GM18867 (cell line): Measurements from ENCODE around the gene CDH3.

ENCODE experiments used
- ATAC-seq: cut with Tn5 transposase; IDR thresholded peaks from one replicate; pipeline ENCODE4 v1.9.1; 2021; ENCODE audit warnings: mild to moderate bottlenecking, moderate library complexity; ENCODE audit not compliant: unreplicated experiment

Gene CDH3

DNA sequence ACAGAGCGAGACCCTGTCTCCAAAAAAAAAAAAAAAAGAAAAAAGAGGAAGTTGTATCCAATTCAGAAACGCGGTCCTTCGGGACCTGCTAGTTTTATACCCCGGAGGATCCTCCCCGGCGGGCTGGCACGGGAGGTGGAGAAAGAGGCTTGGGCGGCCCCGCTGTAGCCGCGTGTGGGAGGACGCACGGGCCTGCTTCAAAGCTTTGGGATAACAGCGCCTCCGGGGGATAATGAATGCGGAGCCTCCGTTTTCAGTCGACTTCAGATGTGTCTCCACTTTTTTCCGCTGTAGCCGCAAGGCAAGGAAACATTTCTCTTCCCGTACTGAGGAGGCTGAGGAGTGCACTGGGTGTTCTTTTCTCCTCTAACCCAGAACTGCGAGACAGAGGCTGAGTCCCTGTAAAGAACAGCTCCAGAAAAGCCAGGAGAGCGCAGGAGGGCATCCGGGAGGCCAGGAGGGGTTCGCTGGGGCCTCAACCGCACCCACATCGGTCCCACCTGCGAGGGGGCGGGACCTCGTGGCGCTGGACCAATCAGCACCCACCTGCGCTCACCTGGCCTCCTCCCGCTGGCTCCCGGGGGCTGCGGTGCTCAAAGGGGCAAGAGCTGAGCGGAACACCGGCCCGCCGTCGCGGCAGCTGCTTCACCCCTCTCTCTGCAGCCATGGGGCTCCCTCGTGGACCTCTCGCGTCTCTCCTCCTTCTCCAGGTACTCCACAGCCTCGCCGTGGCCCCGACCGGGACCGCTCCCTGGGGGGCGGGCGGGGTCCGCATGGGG lies at the start of gene CDH3:
CDH3 (plus strand) TSS at position 596 of the 779 bp plus-strand sequence; CDS start at position 666, 70 bp downstream.
- no peak for ATAC-seq

DNA sequence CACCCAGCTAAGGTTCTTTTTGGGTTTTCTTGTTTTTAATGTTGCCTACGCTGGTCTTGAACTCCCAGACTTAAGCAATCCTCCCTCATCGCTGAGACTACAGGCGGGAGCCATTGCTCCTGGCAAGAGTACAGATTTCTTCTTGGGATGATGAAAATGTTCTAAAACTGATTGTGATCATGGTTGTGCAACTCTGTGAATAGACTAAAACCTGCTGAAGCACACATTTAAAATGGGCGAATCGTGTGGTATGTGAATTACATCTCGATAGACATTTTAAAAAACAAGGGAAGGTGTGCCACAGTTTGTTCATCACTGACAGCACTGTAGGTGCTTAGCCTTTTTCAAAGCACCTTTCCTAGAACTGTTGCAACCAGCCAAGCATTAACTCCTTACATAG lies 48.8 kb upstream of the CDH3 start:
- ATAC-seq = no peak

DNA sequence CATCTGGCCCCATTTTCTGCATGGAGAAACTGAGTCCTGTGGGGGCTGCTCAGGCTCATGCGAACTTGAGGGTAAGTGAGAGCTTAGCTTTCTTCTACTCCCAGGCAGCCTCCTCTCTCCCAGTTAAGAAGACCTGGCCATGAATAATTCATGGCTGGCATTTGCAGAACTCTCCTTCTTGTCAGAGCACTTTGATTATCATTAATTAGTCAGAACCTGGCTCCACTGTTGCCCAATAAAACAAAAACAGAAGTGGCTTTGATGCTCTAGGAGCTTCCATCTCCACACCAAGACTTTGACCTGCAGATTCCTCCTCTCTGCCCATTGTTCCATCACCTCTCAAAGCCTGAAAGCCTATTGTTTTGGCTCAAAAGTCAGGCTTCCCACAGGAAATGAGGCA lies 45.5 kb upstream of the CDH3 start:
- ATAC-seq = no peak

DNA sequence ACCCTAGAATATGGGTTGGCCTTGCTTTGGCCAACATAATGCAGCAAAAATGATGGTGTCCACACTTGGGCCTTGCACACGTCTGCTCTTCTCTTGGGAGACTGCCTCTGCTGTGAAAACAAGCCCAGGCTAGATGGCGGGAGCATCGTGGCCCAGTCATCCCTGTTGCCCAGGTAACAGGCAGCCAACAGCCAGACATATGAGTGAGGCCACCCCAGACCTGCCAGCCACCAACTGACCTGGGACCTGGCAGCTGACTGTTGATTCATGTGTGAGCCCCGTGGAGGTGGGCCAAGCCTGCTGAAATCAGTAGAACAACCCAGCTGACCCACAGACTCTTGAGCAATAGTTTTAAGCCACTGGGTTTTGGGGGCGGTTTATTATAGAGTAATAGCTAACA lies 39.4 kb upstream of the CDH3 start:
- no peak for ATAC-seq

DNA sequence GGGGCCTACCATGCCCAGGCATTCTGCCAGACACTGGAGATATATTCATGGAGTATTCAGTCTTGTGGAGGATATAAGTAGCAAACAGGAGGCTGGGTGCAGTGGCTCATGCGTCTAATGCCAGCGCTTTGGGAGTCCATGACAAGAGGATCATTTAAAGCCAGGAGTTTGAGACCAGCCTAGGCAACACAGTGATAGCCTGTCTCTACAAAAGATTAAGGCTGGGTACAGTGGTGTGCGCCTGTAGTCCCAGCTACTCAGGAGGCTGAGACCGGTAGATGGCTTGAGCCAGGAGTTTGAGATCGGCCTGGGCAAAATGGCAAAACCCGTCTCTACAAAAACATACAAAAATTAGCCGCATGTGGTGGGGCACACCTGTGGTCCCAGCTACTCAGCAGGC lies 37.7 kb upstream of the CDH3 start:
- ATAC-seq = no peak

DNA sequence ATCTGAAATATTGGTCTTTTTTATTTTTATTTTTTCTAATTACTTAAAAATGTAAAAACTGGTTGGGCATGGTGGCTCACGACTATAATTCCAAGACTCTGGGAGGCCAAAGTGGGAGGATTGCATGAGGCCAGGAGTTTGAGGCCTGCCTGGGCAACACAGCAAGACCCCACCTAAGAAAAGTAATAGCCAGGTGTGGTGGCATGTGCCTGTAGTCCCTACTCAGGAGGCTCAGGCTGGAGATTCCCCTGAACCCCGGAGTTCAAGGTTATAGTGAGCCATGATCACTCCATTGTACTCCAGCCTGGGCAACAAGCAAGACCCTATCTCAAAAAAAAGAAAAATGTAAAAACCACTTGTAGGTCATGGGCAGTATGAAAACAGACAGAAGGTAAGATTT lies 36.8 kb upstream of the CDH3 start:
- no peak for ATAC-seq

DNA sequence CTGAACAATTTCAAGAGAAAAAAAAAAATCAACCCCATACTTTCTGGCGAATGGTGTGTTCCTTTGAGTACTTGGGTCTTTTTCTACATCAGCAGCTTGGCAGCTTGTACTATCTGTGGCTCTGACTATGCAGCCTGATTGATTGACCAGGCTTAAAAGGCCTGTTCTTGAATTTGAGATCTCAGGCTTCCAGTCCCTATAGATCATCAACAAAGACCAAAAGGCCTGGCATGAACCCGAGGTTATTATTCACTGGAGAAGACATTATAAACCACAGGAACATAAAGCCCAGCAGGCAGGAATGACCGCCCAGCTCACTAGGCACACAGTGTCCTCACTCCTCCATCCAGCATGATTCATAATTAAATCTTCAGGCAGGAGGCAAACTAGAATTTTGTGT lies 32.1 kb upstream of the CDH3 start:
- no peak for ATAC-seq

DNA sequence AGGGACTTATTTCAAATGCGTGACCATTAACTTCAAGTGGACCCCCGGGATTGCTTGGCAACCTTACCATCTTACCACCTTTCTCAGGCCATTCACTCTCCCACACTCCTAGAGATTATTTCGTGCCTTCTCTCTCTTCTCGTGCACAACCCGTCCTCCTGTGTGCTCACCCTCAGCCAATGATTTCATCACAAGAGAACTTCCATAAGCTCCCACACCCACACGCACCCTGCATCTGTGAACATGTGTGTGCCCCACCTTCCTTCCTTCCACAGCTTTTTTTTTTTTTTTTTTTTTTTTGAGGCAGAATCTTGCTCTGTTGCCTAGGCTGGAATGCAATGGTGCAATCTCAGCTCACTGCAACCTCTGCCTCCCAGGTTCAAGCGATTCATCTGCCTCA lies 27.4 kb upstream of the CDH3 start:
- no peak for ATAC-seq

DNA sequence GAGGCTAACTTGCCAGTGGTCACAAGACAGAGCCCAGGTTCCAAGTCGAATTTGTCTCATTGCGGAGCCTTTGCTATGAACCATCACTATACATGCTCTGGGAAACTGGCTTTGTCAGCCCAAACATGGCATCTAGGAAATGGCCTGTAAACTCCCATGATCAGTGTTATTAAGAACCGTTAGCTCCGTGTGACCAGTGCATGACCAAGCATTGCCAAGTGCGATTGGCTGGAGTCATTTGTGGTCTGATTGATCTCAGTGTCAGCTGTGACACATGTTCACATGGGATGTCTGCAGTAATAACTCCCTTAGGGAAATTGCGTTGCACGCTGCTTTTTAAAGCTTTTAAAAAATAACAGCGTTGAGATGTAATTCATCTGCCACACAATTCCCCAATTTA lies 18.6 kb upstream of the CDH3 start:
- ATAC-seq = no peak

DNA sequence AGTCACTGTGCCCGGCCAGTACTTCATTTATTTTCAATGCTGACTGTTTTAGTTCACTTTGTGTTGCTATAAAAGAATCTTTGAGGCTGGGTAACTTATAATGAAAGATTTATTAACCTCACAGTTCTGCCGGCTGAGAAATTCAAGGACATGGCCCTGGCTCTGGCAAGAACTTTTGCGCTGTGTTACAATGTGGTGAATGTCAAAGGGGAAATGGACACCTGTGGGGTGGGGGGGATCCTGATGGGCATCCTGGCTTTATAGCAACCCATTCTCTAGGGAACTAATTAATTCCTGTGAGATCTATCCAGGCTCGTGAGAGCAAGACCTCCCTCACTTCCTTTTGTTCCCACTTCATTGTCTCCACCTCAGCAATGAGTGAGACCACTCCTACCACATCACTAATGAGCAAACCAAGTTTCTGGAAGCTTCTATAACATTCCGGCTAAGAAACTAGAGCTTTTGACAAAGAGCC lies 17.1 kb upstream of the CDH3 start:
- ATAC-seq = no peak

DNA sequence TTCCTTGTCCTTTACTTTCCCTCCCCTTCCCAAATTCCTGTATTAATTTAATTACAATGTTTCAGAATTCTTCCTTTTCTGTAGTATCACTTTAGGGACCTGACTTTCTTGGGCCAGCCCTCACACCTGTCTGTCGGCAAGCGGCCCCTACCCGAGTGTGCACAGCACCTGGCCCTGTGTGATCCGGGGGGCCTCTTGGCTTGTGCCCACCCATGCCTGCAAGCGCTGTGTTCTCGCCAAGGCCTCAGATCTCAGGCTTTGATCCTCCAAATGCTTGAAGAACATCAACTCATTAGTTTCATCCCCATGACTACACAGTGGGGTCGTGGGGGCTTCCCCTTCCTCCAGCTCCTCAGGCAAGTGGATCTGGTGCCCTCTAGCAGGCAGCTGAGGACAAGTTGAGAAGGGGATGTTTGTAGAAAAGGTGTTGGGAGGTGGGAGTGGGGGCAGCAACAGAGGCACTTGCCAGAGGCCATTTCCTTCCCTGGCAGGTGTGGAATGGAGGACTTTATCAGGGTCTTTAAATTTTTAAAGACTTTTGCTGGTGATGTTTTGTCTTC lies 15.7 kb upstream of the CDH3 start:
- ATAC-seq = no peak

DNA sequence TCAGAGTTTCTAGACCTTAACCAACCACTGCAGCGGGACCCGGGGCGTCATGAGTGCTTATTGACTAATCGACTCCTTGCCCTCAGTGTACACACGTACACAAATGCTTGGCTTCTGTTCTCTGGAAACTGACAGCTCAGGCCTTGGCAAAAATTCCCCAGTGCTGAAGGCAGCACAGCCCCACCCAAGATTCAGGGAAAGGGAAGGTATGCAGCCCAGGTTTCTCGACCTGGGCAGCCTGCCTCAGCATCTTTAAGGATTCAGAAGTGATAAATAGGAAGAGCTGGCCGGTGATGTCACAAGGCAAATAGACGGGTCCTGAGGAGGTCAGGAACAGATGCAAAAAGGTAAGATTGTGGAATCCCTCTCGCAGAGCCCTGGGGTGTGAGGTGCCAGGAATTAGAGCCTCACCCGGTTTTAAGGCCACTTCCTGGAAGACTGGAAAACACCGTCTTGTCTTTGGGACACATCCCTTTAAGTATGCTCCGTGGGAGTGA lies 9.0 kb upstream of the CDH3 start:
- no peak for ATAC-seq

DNA sequence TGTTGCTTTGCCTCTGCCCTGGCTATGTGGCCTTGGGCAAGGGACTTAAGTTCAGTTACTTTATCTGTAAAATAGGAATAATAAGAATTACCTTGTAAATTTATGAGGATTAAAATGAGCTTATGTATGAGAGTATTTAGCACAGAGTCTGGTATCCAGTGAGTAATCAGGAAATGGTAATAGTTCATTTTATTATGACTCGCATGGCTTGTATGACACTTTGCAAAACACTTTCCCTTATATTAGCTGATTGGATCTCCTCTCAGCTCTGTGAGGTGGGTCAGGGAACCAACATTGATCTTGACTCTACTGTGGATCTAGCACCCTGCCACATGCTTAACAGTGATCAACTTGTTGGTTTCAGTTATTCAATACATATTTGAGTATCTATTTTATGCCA lies 8.3 kb upstream of the CDH3 start:
- no peak for ATAC-seq

DNA sequence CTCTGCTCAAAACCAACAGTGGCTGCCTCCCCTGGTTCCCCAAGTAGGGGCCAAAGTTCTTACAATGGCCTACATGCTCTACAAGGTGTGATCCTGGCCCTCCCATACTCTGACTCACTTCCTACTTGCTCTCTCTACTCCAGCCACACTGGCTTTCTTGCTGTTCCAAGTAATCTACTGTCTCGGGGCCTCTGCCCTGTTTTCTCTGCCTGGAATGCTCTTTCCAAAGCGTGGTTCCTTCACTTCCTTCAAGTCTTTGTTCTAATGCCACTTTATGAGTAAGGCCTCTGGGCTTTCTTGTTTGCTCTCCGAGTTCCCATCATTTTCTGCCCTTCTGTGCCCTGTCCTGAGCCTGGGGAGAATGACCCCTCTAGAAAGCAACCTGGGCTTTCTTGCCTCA lies 4.1 kb upstream of the CDH3 start:
- no peak for ATAC-seq

DNA sequence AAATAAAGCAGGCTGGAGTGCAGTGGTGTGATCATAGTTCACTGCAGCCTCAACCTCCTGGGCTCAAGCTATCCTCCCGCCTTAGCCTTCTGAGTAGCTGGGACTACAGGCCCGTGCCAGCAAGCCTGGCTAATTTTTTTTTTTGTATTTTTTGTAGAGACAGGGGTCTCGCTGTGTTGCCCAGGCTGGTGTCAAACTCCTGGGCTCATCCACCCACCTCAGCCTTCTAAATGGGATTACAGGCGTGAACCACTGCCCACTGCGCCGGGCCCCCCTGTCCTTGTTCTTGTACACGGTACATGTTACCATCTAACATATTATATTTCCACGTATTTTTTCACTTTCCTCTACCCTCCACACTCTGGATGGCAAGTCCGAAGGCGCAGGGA lies 3.1 kb upstream of the CDH3 start:
- ATAC-seq = no peak

DNA sequence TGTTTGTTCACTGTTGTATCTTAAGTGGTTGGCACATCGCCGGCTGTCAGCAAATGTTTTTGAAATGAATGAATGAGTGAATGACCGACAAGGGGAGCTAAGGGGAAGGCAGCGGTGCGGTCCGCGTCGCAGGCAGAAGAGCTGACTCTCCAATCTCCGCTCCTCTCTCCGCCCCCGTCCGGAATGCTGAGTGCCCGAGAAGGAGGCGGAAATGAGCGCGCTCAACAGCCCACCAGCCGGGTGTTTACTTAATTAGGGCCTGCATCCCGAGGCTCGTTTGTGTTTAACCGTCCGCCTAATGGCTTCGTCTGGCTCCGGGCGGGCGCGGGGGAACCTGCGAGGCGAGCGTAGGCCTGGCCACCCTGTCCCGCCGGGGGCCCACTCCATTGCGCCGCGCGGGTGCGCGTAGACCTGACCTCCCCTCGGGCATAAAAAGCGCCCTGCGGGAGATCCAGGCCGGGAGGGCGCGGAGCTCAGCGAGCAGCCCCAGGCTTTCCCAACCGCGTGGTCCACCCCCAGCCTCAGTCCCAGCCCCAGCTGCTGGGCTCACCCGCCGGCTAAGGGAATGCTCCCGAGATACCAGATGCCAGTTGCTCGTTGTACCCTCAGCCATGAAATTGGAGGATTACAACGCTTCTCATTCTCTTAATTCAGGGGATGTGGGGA lies 2.5 kb upstream of the CDH3 start:
- no peak for ATAC-seq

DNA sequence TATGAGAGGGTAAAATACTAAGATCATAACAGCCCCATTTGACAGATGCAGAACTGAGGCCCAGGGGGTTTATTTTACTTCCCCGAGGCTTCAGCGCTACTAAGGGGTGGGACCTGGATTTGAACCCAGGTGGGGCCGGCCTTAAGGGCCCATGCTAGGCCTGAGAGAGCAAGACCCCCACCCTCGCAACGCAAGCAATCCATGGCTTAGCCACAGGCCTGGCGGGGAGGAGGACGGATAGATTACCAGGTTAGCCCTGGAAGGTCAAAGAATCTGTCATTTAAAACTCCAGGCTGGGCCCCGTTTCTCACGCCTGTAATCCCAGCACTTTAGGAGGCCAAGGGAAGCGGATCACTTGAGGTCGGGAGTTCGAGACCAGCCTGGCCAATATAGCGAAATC lies 1.9 kb upstream of the CDH3 start:
- ATAC-seq = no peak

DNA sequence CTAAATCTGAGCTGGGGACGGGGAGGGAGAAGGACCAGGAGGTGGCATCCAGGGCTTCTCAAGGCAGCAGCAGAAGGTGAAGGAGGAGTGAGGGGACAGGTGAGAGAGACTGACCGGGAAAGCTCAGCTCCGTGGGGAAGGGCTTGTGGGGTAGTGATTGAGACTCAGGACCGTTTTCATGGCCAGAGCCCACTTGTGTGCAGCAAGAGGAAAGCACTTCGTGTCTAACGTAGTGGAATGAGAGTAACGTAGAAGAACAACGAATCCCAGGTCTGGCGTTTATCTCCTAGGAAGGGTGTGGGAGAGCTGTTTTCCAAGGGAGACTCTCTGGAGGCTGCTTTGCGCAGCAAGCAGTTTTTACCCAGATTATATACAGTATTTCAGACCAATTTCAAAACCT lies 1.3 kb upstream of the CDH3 start:
- ATAC-seq = no peak

DNA sequence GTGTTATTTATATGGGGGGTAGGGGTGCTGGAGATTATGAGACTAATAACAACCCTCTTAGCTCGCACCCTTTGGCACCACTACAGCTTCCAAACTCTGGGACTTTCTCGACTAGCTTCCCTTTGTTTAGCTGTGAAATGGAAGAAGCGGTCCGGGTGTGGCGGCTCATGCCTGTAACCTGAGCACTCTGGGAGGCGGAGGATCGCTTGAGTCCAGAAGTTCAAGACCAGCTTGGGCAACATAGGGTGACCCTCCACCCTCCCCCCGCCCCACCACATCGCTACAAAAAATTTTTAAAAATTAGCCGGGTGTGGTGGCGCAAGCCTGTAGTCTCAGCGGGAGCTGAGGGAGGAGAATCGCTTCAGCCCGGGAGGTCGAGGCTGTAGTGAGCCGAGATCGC lies 814 bp upstream of the CDH3 start:
- no peak for ATAC-seq

DNA sequence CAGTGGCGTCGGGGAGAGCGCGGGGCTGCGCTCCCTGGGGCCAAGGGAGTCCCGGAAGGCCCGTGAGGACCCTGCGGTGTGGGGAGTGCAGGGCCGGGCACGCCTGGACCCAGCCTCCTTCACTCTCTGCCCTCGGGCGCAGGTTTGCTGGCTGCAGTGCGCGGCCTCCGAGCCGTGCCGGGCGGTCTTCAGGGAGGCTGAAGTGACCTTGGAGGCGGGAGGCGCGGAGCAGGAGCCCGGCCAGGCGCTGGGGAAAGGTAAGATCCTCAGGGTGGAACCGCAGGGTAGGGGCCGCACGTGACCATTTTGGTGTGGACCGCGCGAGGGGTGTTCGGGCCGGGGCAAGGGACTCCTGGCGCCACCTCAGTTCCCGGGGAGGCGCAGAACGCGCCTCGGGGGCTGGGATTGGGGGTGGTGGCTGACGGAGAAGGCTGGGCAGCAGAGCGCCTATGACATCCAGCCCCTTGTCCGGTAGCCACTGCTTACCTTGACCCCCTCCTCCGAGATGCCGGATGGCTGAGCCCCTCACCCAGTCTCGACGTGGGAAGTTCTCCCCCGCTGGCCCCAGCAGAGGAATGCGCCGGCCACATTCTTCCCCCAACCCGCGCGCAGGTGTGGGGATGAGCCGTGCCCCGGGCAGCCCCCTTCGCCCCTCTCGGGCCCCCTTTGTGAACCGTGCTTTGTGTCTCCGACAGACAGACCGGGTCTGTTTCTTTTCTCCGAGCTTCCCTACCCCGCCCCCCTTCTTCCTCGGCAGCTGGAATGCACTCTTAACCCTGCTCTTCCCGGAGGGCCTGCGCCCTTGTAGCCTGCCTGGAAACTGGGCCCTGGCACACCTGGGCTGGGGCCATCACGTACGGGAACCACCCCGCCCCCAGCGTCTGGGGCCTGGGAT lies 631 bp downstream of the CDH3 start:
- no peak for ATAC-seq
